GM12801 (cell line): Measurements from ENCODE around the gene IL11RA.

Source experiments
- CTCF ChIP-seq: IDR thresholded peaks from one replicate; pipeline ENCODE4 v1.5.1; 2011; ENCODE audit warnings: control low read depth; ENCODE audit not compliant: insufficient read length; ENCODE audit errors: extremely low read depth

Gene IL11RA

GRCh38 chr9:34611811-34612787 is 39.9 kb upstream of the IL11RA start, which contains the start of gene RPP25L:
RPP25L (minus strand) TSS chr9:34612097; CDS start chr9:34611296, 801 bp downstream.
- TF ChIP-seq CTCF, result no peak

GRCh38 chr9:34612788-34613390 is 39.1 kb upstream of the IL11RA start:
- TF ChIP-seq CTCF, result no peak

- TF ChIP-seq CTCF, result no peak
Observed at GRCh38 chr9:34615132-34615531, 36.9 kb upstream of the IL11RA start.

- no peak for TF ChIP-seq CTCF
Observed at GRCh38 chr9:34620061-34620994, 31.7 kb upstream of the IL11RA start, which contains the start of gene DCTN3. DCTN3 (minus strand) TSS chr9:34620495; CDS start chr9:34620464, 31 bp downstream.

GRCh38 chr9:34623374-34624235 is 28.4 kb upstream of the IL11RA start:
- TF ChIP-seq CTCF, result no peak

GRCh38 chr9:34624475-34625185 is 27.4 kb upstream of the IL11RA start:
- TF ChIP-seq CTCF, result no peak
